HG03175 (cell line): ENCODE data around the gene NFIB.

Source experiments
- ATAC-seq: cut with Tn5 transposase; IDR thresholded peaks from one replicate; pipeline ENCODE4 v1.9.1; 2021; ENCODE audit warnings: mild to moderate bottlenecking, moderate library complexity; ENCODE audit not compliant: unreplicated experiment

The NFIB gene

DNA sequence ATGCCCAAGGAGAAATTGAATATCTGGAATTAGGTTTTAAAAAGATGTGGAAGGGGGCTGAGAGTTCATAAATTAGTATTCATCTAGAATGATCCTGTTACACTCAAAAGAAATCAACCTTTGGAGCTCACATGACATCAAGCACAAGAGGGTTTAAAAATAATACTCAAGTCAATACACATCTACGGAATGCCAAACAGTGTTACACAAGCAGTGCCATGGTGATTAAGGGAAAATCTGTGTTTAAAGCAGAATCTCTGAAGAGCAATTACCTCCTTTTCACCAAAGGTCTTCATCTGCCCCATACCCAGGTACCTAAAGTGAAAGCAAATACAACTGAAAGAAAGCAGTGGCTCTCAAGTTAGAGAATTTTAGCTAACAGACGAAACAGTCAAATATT, 261.6 kb downstream of the NFIB start:
- no peak for ATAC-seq

DNA sequence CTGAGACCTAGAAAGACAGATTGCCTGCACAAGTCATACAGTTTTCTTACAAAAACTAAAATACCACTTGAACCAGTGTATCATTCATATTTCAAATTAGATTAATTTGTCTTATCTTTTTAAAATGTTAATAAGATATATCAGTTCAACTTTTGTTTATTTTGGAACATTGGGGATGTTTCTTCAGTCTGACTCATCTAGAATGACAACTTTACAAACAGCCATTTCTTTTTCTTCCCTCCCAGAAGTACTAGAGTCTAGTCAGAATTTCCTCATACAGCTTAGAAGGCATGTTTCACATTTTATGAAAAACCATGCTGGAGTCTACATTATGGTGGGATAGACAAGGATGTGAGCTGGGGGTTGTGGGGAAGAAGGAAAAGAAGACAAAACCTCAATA, 262.5 kb downstream of the NFIB start:
- ATAC-seq: no peak

DNA sequence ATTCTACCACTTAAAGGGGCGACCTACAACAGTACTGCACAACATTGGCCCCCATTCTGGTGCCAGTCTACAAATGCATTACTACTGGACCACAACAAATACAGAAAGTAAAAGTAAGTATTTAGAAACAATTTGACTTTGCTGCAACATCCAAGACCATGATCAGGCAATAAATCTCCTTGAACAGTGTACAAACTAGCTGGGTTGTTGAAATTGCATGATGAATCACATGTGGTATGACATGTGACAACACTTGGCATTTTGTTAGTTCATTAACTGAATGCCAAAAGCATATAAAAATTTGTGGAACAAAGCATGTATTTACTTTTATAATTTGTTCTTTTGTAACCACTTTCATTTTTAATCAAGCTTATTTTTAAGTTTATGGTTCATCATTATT, 270.5 kb downstream of the NFIB start:
- ATAC-seq: no peak

DNA sequence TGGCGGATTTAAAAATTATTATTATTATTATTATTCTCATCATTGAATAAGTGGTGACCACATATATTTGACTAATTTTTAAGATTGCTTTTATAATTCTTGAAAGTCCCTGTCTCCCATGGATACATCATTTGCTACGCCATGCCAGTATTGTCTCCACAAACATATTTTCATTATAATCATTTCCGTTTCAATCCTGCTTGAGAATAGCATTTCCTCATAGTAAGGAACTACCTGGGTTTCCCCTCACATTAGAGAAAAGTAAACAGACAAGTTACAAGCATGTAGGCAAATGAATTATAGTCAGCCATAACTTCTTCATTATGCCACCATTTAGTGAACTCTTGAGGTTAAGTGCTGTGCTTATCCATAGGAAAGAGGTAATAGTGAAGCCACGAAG, 276.6 kb downstream of the NFIB start:
- no peak for ATAC-seq

DNA sequence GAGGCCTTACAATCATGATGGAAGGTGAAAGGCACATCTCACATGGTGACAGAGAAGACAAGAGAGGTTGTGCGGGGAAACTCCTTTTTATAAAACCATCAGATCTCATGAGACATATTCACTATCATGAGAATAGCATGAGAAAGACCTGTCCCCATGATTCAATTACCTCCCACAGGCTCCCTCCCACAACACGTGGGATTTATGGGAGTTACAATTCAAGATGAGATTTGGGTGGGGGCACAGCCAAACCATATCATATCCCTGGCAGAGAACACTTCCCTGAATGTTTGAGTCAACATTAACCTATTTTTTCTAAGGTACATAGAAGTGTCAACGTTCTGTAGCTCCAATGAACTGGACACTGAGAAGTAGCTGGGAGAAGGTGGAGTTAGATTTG, 280.9 kb downstream of the NFIB start:
- no peak for ATAC-seq
